ENCODE data around the gene EVC2.

The EVC2 gene

DNA sequence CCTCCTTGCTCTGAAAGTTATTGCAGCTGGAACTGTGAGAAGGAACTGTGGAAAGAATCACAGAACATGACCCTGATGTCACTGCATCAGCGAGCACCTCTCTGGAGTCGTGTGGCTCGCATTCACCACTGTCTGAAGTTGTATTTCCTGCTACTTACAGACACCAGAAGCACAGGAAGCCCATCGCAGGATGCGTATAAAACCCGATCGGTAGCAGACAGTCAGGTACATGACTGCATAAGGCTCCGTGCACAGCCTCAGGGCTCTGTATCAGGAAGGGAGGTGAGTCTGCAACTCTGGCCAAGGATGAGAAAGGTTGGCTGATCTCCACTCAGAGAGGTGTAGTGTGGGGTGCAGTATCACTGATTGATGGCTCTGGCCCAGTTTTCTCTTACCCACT is 134.4 kb downstream of the EVC2 start:
- TF ChIP-seq, protein P1, sequence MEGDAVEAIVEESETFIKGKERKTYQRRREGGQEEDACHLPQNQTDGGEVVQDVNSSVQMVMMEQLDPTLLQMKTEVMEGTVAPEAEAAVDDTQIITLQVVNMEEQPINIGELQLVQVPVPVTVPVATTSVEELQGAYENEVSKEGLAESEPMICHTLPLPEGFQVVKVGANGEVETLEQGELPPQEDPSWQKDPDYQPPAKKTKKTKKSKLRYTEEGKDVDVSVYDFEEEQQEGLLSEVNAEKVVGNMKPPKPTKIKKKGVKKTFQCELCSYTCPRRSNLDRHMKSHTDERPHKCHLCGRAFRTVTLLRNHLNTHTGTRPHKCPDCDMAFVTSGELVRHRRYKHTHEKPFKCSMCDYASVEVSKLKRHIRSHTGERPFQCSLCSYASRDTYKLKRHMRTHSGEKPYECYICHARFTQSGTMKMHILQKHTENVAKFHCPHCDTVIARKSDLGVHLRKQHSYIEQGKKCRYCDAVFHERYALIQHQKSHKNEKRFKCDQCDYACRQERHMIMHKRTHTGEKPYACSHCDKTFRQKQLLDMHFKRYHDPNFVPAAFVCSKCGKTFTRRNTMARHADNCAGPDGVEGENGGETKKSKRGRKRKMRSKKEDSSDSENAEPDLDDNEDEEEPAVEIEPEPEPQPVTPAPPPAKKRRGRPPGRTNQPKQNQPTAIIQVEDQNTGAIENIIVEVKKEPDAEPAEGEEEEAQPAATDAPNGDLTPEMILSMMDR (IDR thresholded peaks at IDR 0.05; ENCODE audit: low read depth, low read length, missing control alignments): no peak
- DNase-seq (ENCODE audit: low read depth): no peak
- no peak overlapping the region for H3K4me3 ChIP-seq (ENCODE audit: low read depth, low read length)

DNA sequence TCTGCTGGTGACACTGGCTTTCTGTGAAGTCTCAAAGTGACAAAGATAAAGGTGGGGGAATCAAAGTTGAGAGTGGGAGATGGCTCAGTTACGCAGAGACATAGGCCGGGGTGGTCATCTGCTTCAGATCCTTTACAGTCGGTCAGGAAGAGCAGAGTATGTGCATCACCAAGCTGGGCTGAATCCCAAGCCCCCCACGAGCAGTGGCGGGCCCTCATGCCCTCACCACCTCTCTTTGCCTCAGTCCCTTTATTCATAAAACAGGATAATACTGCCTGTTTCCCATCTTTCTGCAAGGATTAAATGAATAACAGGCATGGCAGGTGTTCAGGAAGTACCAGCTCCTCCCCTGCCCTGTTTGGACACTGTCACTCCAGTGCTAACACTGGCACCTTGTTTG is 135.6 kb downstream of the EVC2 start:
- no peak overlapping the region for H3K4me3 ChIP-seq (ENCODE audit: low read depth, low read length)
- DNase-seq (ENCODE audit: low read depth): no peak
- TF ChIP-seq, protein P1 (IDR thresholded peaks at IDR 0.05; ENCODE audit: low read depth, low read length, missing control alignments): no peak

DNA sequence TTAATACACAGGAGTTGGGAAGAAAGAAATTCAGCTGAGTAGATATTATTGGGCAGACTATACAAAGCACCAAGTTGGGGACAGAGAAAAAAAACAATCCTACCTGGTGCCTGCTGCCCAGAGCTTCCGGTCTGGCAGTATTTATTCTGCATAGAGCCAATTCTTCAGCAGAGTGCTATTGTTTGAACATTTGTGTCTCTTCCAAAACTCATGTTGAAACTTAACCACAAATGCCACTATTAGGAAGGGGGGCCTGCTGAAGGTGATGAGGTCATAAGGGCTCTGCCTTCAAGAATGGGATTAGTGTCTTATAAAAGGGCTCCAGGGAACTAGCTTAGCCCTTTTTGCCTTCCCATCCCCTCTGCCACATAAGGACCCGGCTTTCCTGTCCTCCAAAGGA is 136.2 kb downstream of the EVC2 start:
- TF ChIP-seq, protein P1 (IDR thresholded peaks at IDR 0.05; ENCODE audit: low read depth, low read length, missing control alignments): no peak

DNA sequence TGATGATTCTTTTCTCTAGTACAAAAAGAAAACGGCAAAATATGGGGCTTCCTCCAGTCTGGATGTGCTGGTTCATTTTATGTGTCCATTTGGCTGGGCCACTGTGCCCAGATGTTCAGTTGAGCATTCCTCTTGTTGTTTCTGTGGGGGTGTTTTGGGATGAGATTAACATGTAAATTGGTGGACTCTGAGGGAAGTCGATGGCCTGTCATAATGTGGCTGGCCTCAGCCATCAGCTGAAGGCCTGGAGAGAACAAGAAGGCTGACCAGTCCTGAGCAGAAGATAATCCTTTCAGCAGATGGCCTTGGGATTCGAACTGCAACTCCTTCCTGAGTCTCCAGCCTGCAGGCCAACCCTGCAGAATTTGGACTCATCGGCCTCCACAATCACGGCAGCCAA is 136.7 kb downstream of the EVC2 start:
- TF ChIP-seq, protein P1 (IDR thresholded peaks at IDR 0.05; ENCODE audit: low read depth, low read length, missing control alignments): no peak
- DNase-seq (ENCODE audit: low read depth): no peak
- H3K4me3 ChIP-seq (ENCODE audit: low read depth, low read length): no peak overlapping the region

More for the DNA sequence above, 136.2 kb downstream of the EVC2 start:
- DNase-seq (ENCODE audit: low read depth): no peak
- H3K4me3 ChIP-seq (ENCODE audit: low read depth, low read length): no peak overlapping the region

DNA sequence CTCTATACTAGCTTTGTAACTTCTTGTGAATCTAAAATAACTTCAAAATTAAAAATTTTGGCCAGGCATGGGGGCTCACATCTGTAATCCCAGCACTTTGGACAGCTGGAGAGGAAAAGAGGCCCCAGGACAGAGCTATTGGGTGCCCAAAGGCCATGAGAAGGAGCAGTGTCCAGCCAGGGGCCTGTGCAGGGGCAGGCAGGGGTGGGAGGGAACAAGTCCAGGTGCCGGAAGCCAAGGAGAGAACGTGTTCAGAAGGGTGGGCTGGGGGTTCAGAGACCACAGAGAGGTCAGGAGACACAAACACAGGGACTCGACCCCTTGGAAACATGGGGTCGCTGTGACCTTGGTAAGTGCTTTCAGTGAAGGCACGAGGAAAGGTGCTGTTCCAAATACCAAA is 138.9 kb downstream of the EVC2 start:
- TF ChIP-seq, protein P1 (IDR thresholded peaks at IDR 0.05; ENCODE audit: low read depth, low read length, missing control alignments): no peak
- no peak overlapping the region for H3K4me3 ChIP-seq (ENCODE audit: low read depth, low read length)
- no peak for DNase-seq (ENCODE audit: low read depth)

DNA sequence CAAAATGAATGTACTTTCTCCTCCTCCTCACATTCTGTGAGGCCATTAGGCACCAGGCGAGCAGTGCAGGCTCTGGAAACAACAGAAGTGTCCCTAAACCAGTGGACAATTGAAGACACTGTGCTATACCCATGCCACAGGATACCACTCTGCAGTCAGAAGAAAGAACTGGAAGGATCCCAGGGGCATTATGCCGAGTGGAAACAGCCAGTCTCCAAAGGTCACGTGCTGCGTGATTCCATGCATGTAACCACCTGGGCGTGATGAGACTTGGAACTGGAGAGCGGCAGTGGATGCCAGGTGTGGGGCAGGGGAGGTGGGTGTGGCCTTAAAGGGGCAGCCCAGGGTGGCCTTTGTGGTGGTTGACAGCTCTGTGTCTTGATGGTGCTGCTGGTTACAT is 139.4 kb downstream of the EVC2 start:
- no peak overlapping the region for H3K4me3 ChIP-seq (ENCODE audit: low read depth, low read length)
- TF ChIP-seq, protein P1 (IDR thresholded peaks at IDR 0.05; ENCODE audit: low read depth, low read length, missing control alignments): no peak
- DNase-seq (ENCODE audit: low read depth): no peak

DNA sequence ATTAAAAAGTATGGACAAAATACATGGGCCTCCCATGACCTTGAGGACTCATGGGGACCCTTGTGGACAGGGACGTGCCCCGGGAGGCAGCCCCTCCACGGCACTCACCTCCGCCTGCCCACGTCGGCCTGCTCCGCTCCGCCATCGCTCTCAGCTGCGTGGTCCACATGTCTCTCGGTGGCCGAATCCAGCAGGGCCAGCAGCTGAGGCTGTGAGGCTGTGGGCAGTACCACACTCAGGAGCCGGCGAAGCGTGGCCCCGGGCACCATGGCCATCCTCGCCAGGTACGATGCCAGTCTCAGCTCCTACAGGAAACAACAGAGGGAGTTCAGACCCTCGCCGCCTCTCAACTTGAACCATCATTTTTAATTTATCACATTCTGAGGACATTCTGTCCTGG is 140.0 kb downstream of the EVC2 start:
- TF ChIP-seq, protein P1 (IDR thresholded peaks at IDR 0.05; ENCODE audit: low read depth, low read length, missing control alignments): no peak
- no peak for DNase-seq (ENCODE audit: low read depth)
- no peak overlapping the region for H3K4me3 ChIP-seq (ENCODE audit: low read depth, low read length)
